Adrenal gland (tissue), 12 donors: Measurements from ENCODE around the gene ACBD4. TPM values are rescaled to one million over a fixed set of nuclear protein-coding genes. Genes with fewer than 3 reads are reported as not detected.

ENCODE experiments used
- DNase-seq, 7 donors: peaks; one replicate each; pipeline ENCODE4 v3.0.0-alpha.2; 2019 to 2020
- H3K27ac ChIP-seq, 5 donors: fragments of 200-600 bp; sonication (generic) in 4 of 5; 1 replicate in 3 of 5; 2 replicates in 2 of 5; pipeline versions ENCODE4 v1.5.1 to v1.8.0; 2016 to 2020; ENCODE audit warnings: mild to moderate bottlenecking in 1 of 5
- H3K27me3 ChIP-seq: fragments of 200-600 bp; 2 replicates; pipeline ENCODE4 v1.8.0; 2021
- H3K36me3 ChIP-seq, 2 donors: fragments of 200-600 bp; replicated peaks in 1 of 2; 1 replicate in 1 of 2; 2 replicates in 1 of 2; pipeline versions ENCODE4 v1.5.1 to v1.8.0; 2018 to 2022
- H3K4me1 ChIP-seq, 2 donors: fragments of 200-600 bp; replicated peaks in 1 of 2; 1 replicate in 1 of 2; 2 replicates in 1 of 2; pipeline versions ENCODE4 v1.5.1 to v1.8.0; 2018 to 2021
- H3K4me3 ChIP-seq, 4 donors: fragments of 200-600 bp; sonication (generic) in 3 of 4; one replicate each; pipeline ENCODE4 v1.5.1; 2016 to 2018
- H3K9me3 ChIP-seq, 3 donors: fragments of 200-600 bp; sonication (generic) in 1 of 3; replicated peaks in 1 of 3; 1 replicate in 2 of 3; 2 replicates in 1 of 3; pipeline versions ENCODE4 v1.5.1 to v1.8.0; 2016 to 2021
- CTCF ChIP-seq, 6 experiments: fragments of 450-650 bp in 4 of 6; fragments of 200-600 bp in 2 of 6; sonication (generic) in 1 of 6; IDR thresholded peaks; 1 replicate in 5 of 6; 2 replicates in 1 of 6; pipeline versions ENCODE4 v1.5.1 to v1.8.0; 2016 to 2021; ENCODE audit warnings: antibody characterized with exemption in 6 of 6, mild to moderate bottlenecking in 2 of 6, moderate library complexity in 1 of 6
- POLR2A ChIP-seq, 2 donors: fragments of 450-650 bp; IDR thresholded peaks; one replicate each; pipeline ENCODE4 v1.6.1; 2017; ENCODE audit warnings: antibody characterized with exemption in 2 of 2, mild to moderate bottlenecking in 2 of 2, moderate library complexity in 1 of 2
- WGBS, 4 donors: extraction: QIAGEN DNeasy Blood & Tissue Kit in 2 of 4; methylation state at CpG; one replicate each; pipeline versions ENCODE4 v1.1.5 to v1.1.7; 2013 to 2017; 5-methylcytosine and 5-hydroxymethylcytosine counted together
- intact Hi-C, 2 donors: fragments of 100-400 bp; cut with DNase I; formaldehyde crosslinking; loops; one replicate each; pipeline versions ENCODE4 v1.14.1 to v1.15.0; 2022 to 2023
- polyA plus RNA-seq, 3 donors: library from polyadenylated mRNA; stranded (reverse); fragments of 200-250 nt in 2 of 3; fragments of 350-450 nt in 1 of 3; fragmentation: Illumina TruSeq in 1 of 3; extraction: RNeasy Lipid Tissue Mini Kit (QIAGEN cat#74804) in 1 of 3; gene quantifications; one replicate each; pipeline ENCODE4 v1.2.3, GENCODE V29; 2013 to 2014
- total RNA-seq, 9 donors: library from RNA; depleted of rRNA in 4 of 9; stranded (reverse); fragments of >200 nt in 4 of 9; fragments of 120-200 nt in 1 of 9; fragmentation: NEBNext Ultra II Directional in 1 of 9; extraction: Animal tissue kit (Norgen Biotek cat#: 25700) in 1 of 9; gene quantifications; one replicate each; pipeline versions ENCODE4 v1.1.0 to v1.2.4, GENCODE V29; 2013 to 2023
- donor health status: healthy with polysubstance abuse.
- donor health status: Bipolar disorder and iron deficiency.
- donor health status: DM: yes; HTN: yes; CAD: no.
- donor health status: DM: no; HTN: no; CAD: no.
- donor health status: DM: no; HTN: no; CAD: no.
- donor health status: DM: yes; HTN: yes; CAD: no.

The ACBD4 gene
- total and polyA plus RNA-seq, 12 donors: 6.6 to 71.3 (median 23.6) TPM

DNA sequence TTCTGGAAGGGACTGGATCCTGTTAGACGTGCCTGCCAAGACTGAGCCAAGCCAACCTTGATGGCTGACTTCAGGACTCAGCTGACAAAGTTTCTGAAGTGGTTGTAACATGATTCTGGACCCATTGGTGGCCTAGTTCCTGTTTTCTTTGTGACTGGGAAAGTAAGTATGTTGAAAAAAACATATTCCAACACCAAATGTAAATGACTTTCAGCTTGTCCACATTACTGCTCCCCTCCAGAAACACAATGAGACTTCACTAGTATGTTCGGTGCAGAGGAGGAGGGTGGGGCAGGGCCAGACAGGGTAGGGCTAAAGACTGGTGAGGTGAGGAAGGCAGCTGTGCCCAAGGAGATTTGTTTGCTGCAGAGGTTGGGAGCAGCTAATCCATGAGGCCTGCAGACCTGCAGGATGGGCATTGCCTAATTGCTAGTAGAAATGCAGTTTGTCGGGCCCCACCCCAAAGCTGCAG is 47.9 kb upstream of the ACBD4 start:
- WGBS, 4 donors: 52 to 88% (median 77%) methylated on average over 3 of the region's 3 CpGs
- DNase-seq: no peak
- Histone ChIP-seq H3K27ac (no peak overlapping the region), H3K36me3 (peaks cover 0 to 95% of the 10 kb centered on the region in 2 donors), H3K4me3 (no peak overlapping the region), H3K4me1 (peaks cover 9 to 19% of the 10 kb centered on the region in 2 donors), H3K27me3 (no peaks in the 10 kb centered on the region), H3K9me3 (no peaks in the 10 kb centered on the region)
- intact Hi-C loops: no loop called here
- TF ChIP-seq POLR2A (IDR thresholded peaks at IDR 0.05): no peak
- no peak for TF ChIP-seq CTCF (IDR thresholded peaks at IDR 0.05)

GRCh38 chr17:45087978-45088377 is 47.5 kb upstream of the ACBD4 start:
- DNase-seq: no peak
- H3K36me3 ChIP-seq: peaks cover 0 to 91% of the 10 kb centered on the region in 2 donors
- H3K4me1 ChIP-seq: peaks cover 13 to 24% of the 10 kb centered on the region in 2 donors

DNA sequence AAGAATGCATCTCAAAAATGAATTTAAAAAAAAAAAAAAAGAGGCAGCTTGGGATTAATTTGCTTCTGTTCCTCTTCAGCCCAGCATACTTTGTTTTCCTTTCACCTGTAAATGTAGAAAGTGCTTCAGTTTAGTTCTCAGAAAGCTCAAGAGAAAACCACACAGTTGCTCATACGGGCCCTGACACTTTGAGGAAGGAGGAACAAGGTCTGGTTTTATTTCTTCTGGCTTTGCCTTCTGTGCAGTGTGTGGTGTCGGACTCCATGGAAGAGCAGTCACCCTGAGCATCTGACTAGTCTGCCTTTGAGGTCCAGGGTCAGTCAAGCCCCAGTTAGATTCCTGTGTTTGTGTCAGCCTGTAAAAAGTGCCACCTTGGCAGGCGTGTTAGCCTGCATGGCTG is 46.7 kb upstream of the ACBD4 start:
- H3K36me3 ChIP-seq: peaks cover 0 to 86% of the 10 kb centered on the region in 2 donors

More at GRCh38 chr17:45087978-45088377, 47.5 kb upstream of the ACBD4 start:
- TF ChIP-seq POLR2A (IDR thresholded peaks at IDR 0.05) (no peak), CTCF (IDR thresholded peaks at IDR 0.05) (no peak)
- WGBS, 4 donors: 85 to 95% (median 89%) methylated on average over 3 to 5 of the region's 5 CpGs
- H3K9me3 ChIP-seq: no peaks in the 10 kb centered on the region
- no peak overlapping the region for H3K27ac ChIP-seq
- no peaks in the 10 kb centered on the region for H3K27me3 ChIP-seq
- no peak overlapping the region for H3K4me3 ChIP-seq
- intact Hi-C loops: no loop called here

GRCh38 chr17:45090711-45091110 is 44.8 kb upstream of the ACBD4 start:
- Histone ChIP-seq H3K27ac (peak overlapping the region in 4 of 5 donors; percentile 39 to 94 (median 62)), H3K4me3 (no peak overlapping the region), H3K4me1 (peaks cover 23 to 37% of the 10 kb centered on the region in 2 donors), H3K27me3 (no peaks in the 10 kb centered on the region), H3K9me3 (no peaks in the 10 kb centered on the region), H3K36me3 (peaks cover 0 to 83% of the 10 kb centered on the region in 2 donors)
- TF ChIP-seq POLR2A (IDR thresholded peaks at IDR 0.05) (peak in 1 of 2 donors; percentile 57), CTCF (IDR thresholded peaks at IDR 0.05) (no peak)
- DNase-seq: peak in 6 of 7 donors; percentile 57 to 83 (median 76)
- WGBS, 4 donors: 36 to 50% (median 38%) methylated on average over 1 to 3 of the region's 3 CpGs
- intact Hi-C loops: no loop called here

More for the DNA sequence above, 46.7 kb upstream of the ACBD4 start:
- Histone ChIP-seq H3K27me3 (no peaks in the 10 kb centered on the region), H3K27ac (no peak overlapping the region), H3K4me3 (no peak overlapping the region), H3K9me3 (no peaks in the 10 kb centered on the region), H3K4me1 (peaks cover 19 to 31% of the 10 kb centered on the region in 2 donors)
- no peak for TF ChIP-seq POLR2A (IDR thresholded peaks at IDR 0.05)
- TF ChIP-seq CTCF (IDR thresholded peaks at IDR 0.05): no peak
- intact Hi-C loops: no loop called here
- 79 to 92% (median 84%) methylated on average over 3 of the region's 3 CpGs for WGBS, 4 donors
- DNase-seq: no peak
